AG04449 (cell line): ENCODE data around the gene SOCS1.
"Not testable (repeated sequence)": the region's sequence is repeated elsewhere in the genome, so short reads cannot be mapped to it uniquely, and the experiment has no call there.

Source experiments
- CTCF ChIA-PET: fragments of 350-600 bp; formaldehyde crosslinking; extraction: SDS; loops from one replicate; lab custom pipeline; 2021; ENCODE audit warnings: antibody characterized with exemption; lab: Yijun Ruan, JAX
- POLR2A ChIA-PET: fragments of 400-600, 350-600 bp; formaldehyde crosslinking; extraction: SDS; loops from one replicate; lab custom pipeline; 2020; ENCODE audit warnings: antibody characterized with exemption, inconsistent platforms; lab: Yijun Ruan, JAX
- DNase-seq: peaks from one replicate; pipeline ENCODE4 v3.0.0-alpha.2; 2010; ENCODE audit warnings: low read depth, low spot score
- H3K4me3 ChIP-seq: 2 replicates; pipeline ENCODE4 v1.5.1; 2011; ENCODE audit warnings: low read depth, mild to moderate bottlenecking, control low read depth, low read length
- CTCF ChIP-seq: IDR thresholded peaks from one replicate; pipeline ENCODE4 v1.5.1; 2011; ENCODE audit warnings: mild to moderate bottlenecking, moderate library complexity, low read length, control low read depth, inconsistent platforms; ENCODE audit not compliant: insufficient read depth; ENCODE audit errors: missing control alignments

The SOCS1 gene

GRCh38 chr16:11299865-11300559, 44.0 kb upstream of the SOCS1 start:
- ChIA-PET POLR2A (no interaction called here), CTCF (interaction anchor here (0.7 to 2.1 kb wide), 3 partner anchors 8 to 335 kb away, joined by 3 to 6 read pairs (median 3); no protein-coding TSS in a partner anchor)
- DNase-seq, result no peak
- no peak overlapping the region for H3K4me3 ChIP-seq
- no peak for TF ChIP-seq CTCF

- H3K4me3 ChIP-seq, POLR2A ChIA-PET, DNase-seq: not testable (repeated sequence)
- CTCF ChIA-PET, result interaction anchor here (2.1 kb wide), 1 partner anchor 334 kb away, joined by 6 read pairs; no protein-coding TSS in a partner anchor
Observed at GRCh38 chr16:11298950-11299547, 43.0 kb upstream of the SOCS1 start.

- no peak for TF ChIP-seq CTCF
- ChIA-PET CTCF (interaction anchor here (0.7 to 2.1 kb wide), 4 partner anchors 41 to 335 kb away, joined by 3 to 6 read pairs (median 3); no protein-coding TSS in a partner anchor), POLR2A (interaction anchor here (1.1 to 1.2 kb wide), 2 partner anchors 30 to 42 kb away, joined by 3 to 6 read pairs; partner anchors contain the start of gene SOCS1)
- H3K4me3 ChIP-seq, result no peak overlapping the region
- DNase-seq, result no peak
Observed at GRCh38 chr16:11298143-11298900, 42.3 kb upstream of the SOCS1 start.

- CTCF ChIA-PET, result interaction anchor here (0.7 to 2.1 kb wide), 6 partner anchors 21 to 334 kb away, joined by 3 to 6 read pairs (median 3); no protein-coding TSS in a partner anchor
- no peak for TF ChIP-seq CTCF
- POLR2A ChIA-PET, result interaction anchor here (0.8 to 1.2 kb wide), 3 partner anchors 29 to 42 kb away, joined by 3 to 6 read pairs (median 3); partner anchors contain the start of genes SOCS1 and TNP2
- no peak for DNase-seq
- H3K4me3 ChIP-seq, result peak overlapping the region; percentile 25; the same call in 1 of the 2 replicates
Observed at GRCh38 chr16:11297492-11298142, 41.6 kb upstream of the SOCS1 start.

GRCh38 chr16:11296706-11297491, 40.9 kb upstream of the SOCS1 start:
- no peak for DNase-seq
- CTCF ChIA-PET, result interaction anchor here (1.5 to 1.6 kb wide), 2 partner anchors 21 to 333 kb away, joined by 3 to 4 read pairs; no protein-coding TSS in a partner anchor
- TF ChIP-seq CTCF, result no peak
- H3K4me3 ChIP-seq, result peak overlapping the region; percentile 25; the same call in 1 of the 2 replicates
- POLR2A ChIA-PET, result interaction anchor here (0.8 to 1.1 kb wide), 2 partner anchors 28 to 41 kb away, joined by 3 to 6 read pairs; partner anchors contain the start of genes SOCS1 and TNP2
